GM19240 (cell line): Measurements from ENCODE around the gene SIRT3.
"Not testable (repeated sequence)": the region's sequence is repeated elsewhere in the genome, so short reads cannot be mapped to it uniquely, and the experiment has no call there.

ENCODE experiments used
- DNase-seq: peaks from one replicate; pipeline ENCODE4 v3.0.0; 2011; ENCODE audit warnings: low spot score; ENCODE audit not compliant: insufficient read length

The SIRT3 gene

GRCh38 chr11:241634-242033, 5.5 kb upstream of the SIRT3 start:
- no peak for DNase-seq

- DNase-seq = no peak
Measured at GRCh38 chr11:240315-240714, 4.2 kb upstream of the SIRT3 start.

- not testable (repeated sequence) for DNase-seq
Measured at GRCh38 chr11:238346-238745, 2.2 kb upstream of the SIRT3 start.

- peak; percentile 90 for DNase-seq
Measured at GRCh38 chr11:236774-237767, 929 bp upstream of the SIRT3 start, which contains the start of gene PSMD13. Gene PSMD13 (plus strand): TSS chr11:236976. CDS start chr11:237050, 74 bp downstream.

- no peak for DNase-seq
Measured at GRCh38 chr11:235609-235996, 539 bp downstream of the SIRT3 start.

- DNase-seq = no peak
Measured at GRCh38 chr11:235180-235579, 962 bp downstream of the SIRT3 start.

- no peak for DNase-seq
Measured at GRCh38 chr11:232783-233565, 3.2 kb downstream of the SIRT3 start.

GRCh38 chr11:230431-230830, 5.7 kb downstream of the SIRT3 start:
- DNase-seq = no peak

- DNase-seq = no peak
Measured at GRCh38 chr11:227824-228379, 8.2 kb downstream of the SIRT3 start.

- DNase-seq = no peak
Measured at GRCh38 chr11:225734-226453, 10.2 kb downstream of the SIRT3 start.

GRCh38 chr11:224424-224823, 11.7 kb downstream of the SIRT3 start:
- no peak for DNase-seq

- no peak for DNase-seq
Measured at GRCh38 chr11:223884-224283, 12.3 kb downstream of the SIRT3 start.

GRCh38 chr11:223026-223789, 12.9 kb downstream of the SIRT3 start:
- DNase-seq = no peak

GRCh38 chr11:221998-222789, 13.9 kb downstream of the SIRT3 start:
- no peak for DNase-seq

- no peak for DNase-seq
Measured at GRCh38 chr11:221539-221938, 14.6 kb downstream of the SIRT3 start.

- not testable (repeated sequence) for DNase-seq
Measured at GRCh38 chr11:220641-221215, 15.4 kb downstream of the SIRT3 start.

- DNase-seq = no peak
Measured at GRCh38 chr11:218815-219593, 17.1 kb downstream of the SIRT3 start.

GRCh38 chr11:217704-218103, 18.4 kb downstream of the SIRT3 start:
- no peak for DNase-seq
